ENCODE data around the gene ARFIP2.

The ARFIP2 gene

DNA sequence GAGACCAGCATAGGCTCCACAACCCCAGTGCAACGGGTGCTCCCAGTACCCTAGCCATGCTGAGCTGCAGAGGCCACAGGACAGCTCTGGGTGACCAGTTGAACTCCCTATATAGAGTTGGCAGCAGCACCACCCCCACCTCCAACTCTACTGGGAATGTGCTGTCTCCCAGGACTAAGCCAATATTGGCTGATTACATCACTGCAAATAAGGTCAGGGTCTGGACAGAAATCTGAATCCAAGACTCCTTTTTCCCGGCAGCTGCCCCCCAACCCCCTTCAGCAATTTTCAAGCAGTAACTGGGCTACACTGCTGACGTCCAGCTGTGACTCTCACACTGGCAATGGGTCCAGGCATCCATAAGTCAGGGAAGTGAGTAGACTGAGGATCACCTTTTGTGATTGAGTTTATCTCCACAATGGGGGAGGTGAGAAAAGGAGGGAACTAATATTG, 40.2 kb downstream of the ARFIP2 start, which contains the start of gene HPX:
TSS of gene HPX (minus strand) at position 82 of the 453 bp plus-strand sequence. CDS start at position 58, 24 bp downstream.
- FAIRE-seq: no peak

DNA sequence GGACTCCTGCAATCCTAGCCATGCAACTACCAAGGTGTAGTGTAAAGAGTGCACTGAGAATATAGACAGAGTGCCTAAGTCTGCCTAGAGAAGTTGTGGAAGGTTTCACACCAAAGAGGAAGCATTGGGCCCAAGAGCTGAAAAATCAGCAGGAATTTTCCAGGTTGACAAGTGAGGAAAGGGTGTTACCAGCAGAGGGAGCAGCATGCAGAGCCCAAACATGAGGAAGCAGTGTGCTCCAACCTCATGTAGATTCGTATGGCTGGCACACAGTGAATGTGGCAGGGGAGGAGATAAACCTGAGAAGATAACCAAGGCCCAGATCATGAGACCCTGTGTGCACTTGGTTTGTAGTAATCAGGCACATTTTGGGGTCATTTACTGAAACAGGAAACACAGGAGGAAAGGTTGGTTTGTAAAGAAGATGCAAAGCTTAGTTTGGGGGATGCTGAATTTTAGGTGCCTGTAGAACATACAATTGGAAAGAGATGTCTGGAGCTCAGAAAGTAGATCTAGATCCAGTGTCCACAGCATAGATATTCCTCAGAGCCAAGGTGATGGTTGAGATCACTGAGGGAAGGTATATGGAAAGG, 42.1 kb downstream of the ARFIP2 start:
- no peak for FAIRE-seq

DNA sequence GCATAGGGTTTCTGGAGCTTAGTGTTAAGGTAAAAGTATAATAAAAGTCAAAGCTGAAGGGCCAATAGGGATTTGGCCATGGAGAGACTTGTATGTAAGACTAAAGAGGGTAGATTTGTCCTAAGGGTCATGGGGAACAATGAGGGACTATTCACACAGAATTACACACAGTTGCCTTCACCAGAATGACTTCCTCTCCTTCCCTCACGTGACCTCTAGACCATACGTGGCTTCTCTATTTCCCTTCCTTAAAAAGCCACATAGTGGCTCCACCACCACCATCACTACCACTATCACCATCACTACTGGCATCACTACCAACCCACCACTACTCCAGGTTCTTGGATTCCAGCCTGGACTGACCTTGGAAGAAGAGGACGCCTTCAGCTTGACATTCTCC, 43.1 kb downstream of the ARFIP2 start:
- no peak for FAIRE-seq

DNA sequence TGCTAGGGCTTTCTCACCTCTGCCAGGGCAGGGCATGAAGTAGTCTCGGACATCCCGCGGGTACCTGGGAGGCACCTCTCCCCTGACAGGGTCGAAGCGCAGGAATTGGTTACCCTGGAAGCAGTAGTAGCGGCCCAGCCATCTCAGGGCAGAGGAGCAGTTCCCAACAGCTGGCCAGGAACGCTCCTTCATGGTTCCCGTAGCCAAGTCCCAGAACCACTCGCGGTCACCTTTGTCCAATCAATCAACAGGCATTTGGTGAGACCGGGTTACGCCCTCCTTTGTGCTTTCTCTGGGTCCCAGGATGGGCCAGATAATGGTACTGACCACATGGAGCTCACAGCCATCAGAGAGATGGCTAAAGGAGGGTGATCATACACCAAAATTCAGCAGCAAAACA, 43.7 kb downstream of the ARFIP2 start:
- no peak for FAIRE-seq

DNA sequence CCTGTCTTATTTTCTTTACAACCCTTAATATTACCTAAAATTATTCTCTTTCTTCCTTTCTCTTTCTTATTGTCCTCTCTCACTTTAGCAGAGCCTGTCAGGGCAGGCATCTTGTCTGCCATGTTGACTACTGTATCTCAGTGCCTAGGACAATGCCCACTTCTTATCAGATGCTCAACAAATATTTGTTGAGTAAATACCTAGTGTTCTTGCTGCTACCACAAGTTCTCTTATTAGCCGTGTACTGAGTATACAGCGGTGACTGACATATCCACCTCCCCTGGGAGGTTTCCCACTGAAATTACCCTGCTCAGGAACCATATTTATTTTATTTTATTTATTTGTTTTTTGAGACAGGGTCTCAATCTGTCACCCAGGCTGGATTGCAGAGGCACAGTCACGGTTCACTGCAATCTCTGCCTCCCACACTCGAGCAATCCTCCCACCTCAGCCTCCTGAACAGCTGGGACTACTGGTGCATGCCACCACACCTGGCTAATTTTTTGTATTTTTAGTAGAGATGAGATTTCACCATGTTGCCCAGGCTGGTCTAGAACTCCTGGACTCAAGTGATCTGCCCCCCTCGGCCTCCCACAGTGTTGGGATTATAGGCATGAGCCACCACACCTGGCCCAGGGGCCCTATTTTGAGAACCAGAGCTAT, 47.0 kb downstream of the ARFIP2 start:
- FAIRE-seq: no peak

DNA sequence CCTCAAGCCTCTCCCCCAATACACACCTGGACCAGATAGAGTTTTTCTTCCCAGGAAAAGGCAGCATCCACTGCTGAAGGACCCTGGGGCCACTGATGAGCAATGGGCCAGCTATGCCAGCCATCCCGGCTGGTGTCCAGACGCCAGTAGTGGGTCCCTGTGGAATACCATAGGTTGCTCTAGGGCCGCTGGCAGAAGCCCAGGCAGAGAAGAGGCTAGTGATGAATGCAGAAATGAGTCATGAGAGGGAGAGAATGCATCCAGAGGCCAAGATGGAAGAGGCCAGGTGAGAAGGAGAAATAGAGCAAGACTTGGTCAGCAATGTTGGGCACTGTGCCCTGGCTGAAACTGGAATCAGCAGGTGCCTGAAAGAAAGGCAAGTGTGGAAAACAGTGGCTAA, 49.3 kb downstream of the ARFIP2 start:
- no peak for FAIRE-seq

DNA sequence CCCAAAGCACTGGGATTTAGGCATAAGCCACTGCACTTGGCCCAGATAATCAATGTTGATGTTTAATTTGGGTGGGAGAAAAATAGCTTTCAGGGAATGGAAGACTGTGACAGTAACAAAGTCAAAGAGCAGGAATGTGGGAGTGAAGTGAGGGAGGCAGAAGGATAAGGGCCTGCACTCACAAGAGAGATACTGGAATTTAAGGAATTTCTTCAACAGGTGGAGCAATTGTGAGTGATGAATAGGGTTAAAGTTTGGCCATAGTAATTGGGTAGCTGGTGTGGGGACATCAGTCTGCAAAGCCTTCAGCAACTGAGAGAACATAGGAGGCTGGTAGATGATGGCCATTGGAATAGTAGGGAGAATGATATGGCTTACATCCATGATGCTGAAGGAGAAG, 53.6 kb downstream of the ARFIP2 start:
- no peak for FAIRE-seq

All from TTC549 (cell line).